Lower lobe of right lung (tissue), 2 donors: ENCODE measurements around the gene DEXI. TPM values are rescaled to one million over a fixed set of nuclear protein-coding genes. Genes with fewer than 3 reads are reported as not detected.
A peak's percentile ranks its signal among the peaks of the same experiment; 100 is the strongest.

ENCODE experiments used
- ATAC-seq, 2 donors: fragments of 200-7000 bp; cut with Tn5 transposase; one replicate each; pipeline ENCODE4 v1.9.1; 2020 to 2022; ENCODE audit warnings: mild to moderate bottlenecking in 2 of 2, moderate library complexity in 2 of 2
- DNase-seq: peaks from one replicate; pipeline ENCODE4 v3.0.0-alpha.2; 2020
- H3K27ac ChIP-seq: fragments of 200-600 bp; one replicate; pipeline ENCODE4 v1.8.0; 2022
- H3K27me3 ChIP-seq: fragments of 200-600 bp; one replicate; pipeline ENCODE4 v1.8.0; 2022; ENCODE audit warnings: low read depth
- H3K36me3 ChIP-seq: fragments of 200-600 bp; one replicate; pipeline ENCODE4 v1.8.0; 2022; ENCODE audit warnings: mild to moderate bottlenecking
- H3K4me1 ChIP-seq: fragments of 200-600 bp; one replicate; pipeline ENCODE4 v1.8.0; 2022
- H3K4me3 ChIP-seq: fragments of 200-600 bp; one replicate; pipeline ENCODE4 v1.8.0; 2022; ENCODE audit warnings: mild to moderate bottlenecking
- H3K9me3 ChIP-seq: fragments of 200-600 bp; one replicate; pipeline ENCODE4 v1.8.0; 2022
- CTCF ChIP-seq: fragments of 200-600 bp; IDR thresholded peaks from one replicate; pipeline ENCODE4 v1.8.0; 2022; ENCODE audit warnings: antibody characterized with exemption, mild to moderate bottlenecking
- intact Hi-C: fragments of 100-400 bp; cut with DNase I; formaldehyde crosslinking; loops from one replicate; pipeline ENCODE4 v1.11.0; 2022
- total RNA-seq: library from RNA; stranded (reverse); fragmentation: NEBNext Ultra II Directional; extraction: Animal tissue kit (Norgen Biotek cat#: 25700); gene quantifications from one replicate; pipeline ENCODE4 v1.2.1, GENCODE V29; 2021
- donor health status: DM: no; HTN: yes; CAD: no; lungs with severe emphysema.

DEXI gene
- total RNA-seq, 1 donor from 2014 or later = 29.9 TPM

- intact Hi-C loops = no loop called here
- Histone ChIP-seq H3K27me3 (no peaks in the 10 kb centered on the region), H3K4me3 (no peak overlapping the region), H3K4me1 (no peaks in the 10 kb centered on the region), H3K36me3 (peaks cover 51% of the 10 kb centered on the region), H3K27ac (no peak overlapping the region), H3K9me3 (no peaks in the 10 kb centered on the region)
- ATAC-seq (no peak), DNase-seq (no peak)
- TF ChIP-seq CTCF = no peak
Observed at GRCh38 chr16:10987361-10988163, 45.3 kb upstream of the DEXI start.

DNA sequence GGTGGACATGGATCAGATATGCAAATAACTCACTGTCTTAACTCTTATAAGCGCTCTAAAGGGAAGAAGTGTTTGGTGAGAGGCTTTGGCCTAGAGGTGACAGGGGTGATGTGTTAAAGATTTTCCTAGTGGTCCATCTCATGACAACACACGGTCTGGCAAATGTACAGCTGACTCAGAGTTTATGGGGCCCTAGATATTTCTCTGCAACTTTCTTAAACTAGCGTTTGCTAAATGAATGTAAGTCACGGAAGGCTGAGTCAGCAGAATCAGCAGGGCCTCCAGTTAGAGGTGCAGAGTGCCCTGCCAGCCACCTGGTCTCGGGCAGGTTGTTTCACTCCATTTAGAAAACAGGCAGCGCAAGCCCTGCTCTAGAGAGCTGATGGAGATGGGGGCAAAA, 42.2 kb upstream of the DEXI start:
- Histone ChIP-seq H3K4me1 (peaks cover 9% of the 10 kb centered on the region), H3K27ac (no peak overlapping the region), H3K27me3 (no peaks in the 10 kb centered on the region), H3K36me3 (peaks cover 66% of the 10 kb centered on the region), H3K4me3 (no peak overlapping the region), H3K9me3 (no peaks in the 10 kb centered on the region)
- intact Hi-C loops = no loop called here
- TF ChIP-seq CTCF = no peak
- no peak for ATAC-seq
- no peak for DNase-seq

- peaks cover 65% of the 10 kb centered on the region for H3K36me3 ChIP-seq
- no peak for DNase-seq
- H3K4me1 ChIP-seq = peaks cover 22% of the 10 kb centered on the region
- H3K27me3 ChIP-seq = no peaks in the 10 kb centered on the region
- H3K27ac ChIP-seq = no peak overlapping the region
- intact Hi-C loops = no loop called here
- no peak for ATAC-seq
- H3K4me3 ChIP-seq = no peak overlapping the region
- H3K9me3 ChIP-seq = no peaks in the 10 kb centered on the region
- no peak for TF ChIP-seq CTCF
Observed at GRCh38 chr16:10983159-10983558, 40.9 kb upstream of the DEXI start.

GRCh38 chr16:10982465-10983150, 40.3 kb upstream of the DEXI start:
- no peak for DNase-seq
- Histone ChIP-seq H3K27ac (no peak overlapping the region), H3K4me3 (no peak overlapping the region), H3K36me3 (peaks cover 67% of the 10 kb centered on the region), H3K9me3 (no peaks in the 10 kb centered on the region), H3K4me1 (peaks cover 22% of the 10 kb centered on the region), H3K27me3 (no peaks in the 10 kb centered on the region)
- ATAC-seq = no peak
- intact Hi-C loops = no loop called here
- TF ChIP-seq CTCF = no peak

- DNase-seq (no peak), ATAC-seq (no peak)
- Histone ChIP-seq H3K27ac (no peak overlapping the region), H3K27me3 (no peaks in the 10 kb centered on the region), H3K4me1 (peaks cover 22% of the 10 kb centered on the region), H3K9me3 (no peaks in the 10 kb centered on the region), H3K36me3 (peaks cover 68% of the 10 kb centered on the region), H3K4me3 (no peak overlapping the region)
- intact Hi-C loops = no loop called here
- TF ChIP-seq CTCF = peak; percentile 12
Observed at GRCh38 chr16:10981697-10982216, 39.5 kb upstream of the DEXI start.
